GM10847 (cell line): ENCODE results near the gene SHC4.

Experiments
- POLR2A ChIP-seq: IDR thresholded peaks from 2 replicates; pipeline ENCODE4 v1.6.1; 2011; ENCODE audit not compliant: insufficient read length; ENCODE audit errors: extremely low read depth

The SHC4 gene

GRCh38 chr15:48945386-48945785 lies 18.3 kb downstream of the SHC4 start:
- no peak for TF ChIP-seq POLR2A

DNA sequence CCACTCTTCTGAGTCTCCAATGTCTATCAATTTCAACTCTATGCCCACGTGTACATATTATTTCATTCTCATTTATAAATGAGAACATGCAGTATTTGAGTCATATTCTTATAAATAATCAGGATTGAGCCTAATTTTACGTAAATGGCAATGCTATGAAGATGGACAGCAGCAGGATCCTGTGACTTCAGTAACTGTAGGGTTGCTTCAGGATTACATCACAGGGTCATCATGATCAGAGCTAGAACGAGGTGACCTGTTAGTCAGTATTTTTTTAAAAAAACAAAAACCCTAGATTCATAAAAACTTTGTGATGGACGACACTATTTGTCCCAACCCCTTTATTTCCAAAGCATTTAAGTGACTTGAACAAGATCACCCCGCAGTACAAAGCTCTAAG lies 21.8 kb downstream of the SHC4 start:
- no peak for TF ChIP-seq POLR2A

- TF ChIP-seq POLR2A, result no peak
These were observed 23.2 kb downstream of the SHC4 start for GRCh38 chr15:48940508-48940907.

DNA sequence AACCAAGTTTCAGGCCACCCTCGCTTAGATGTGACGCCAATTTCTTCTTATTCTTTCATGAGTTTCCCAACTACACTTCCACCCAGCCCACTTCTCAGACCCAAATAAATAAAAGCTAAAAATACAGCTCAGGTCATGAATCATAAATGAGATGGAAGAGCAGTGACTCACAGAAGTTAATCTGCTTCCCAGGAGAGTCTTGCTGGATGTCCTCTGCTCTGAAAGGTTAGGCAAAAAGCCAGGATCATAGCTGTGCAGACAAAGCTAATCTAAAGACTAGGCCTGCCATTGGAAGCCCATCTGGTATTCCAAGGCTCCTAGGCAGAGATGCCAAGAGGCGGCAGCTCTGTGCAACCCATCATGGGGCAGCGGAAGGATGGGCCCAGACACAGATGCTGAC lies 24.1 kb downstream of the SHC4 start:
- TF ChIP-seq POLR2A, result no peak

DNA sequence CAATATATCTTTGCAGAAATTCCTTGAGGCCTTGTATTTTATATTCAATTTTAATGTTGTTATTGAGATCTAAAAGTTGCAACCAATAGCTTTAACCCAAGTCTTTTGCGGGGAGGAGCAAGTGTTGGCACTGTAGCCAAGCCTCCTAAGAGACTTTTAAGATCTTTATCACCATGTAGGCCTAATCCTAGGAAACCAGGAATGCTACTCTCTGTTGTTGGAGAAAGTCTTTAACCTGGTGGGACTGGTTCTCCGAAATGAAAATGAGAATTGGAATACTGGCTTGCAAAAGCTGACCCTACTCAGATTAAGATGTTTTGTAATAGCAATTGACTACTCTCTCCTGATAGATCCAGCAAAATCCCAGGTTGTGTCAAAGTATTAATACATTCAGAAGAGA lies 25.8 kb downstream of the SHC4 start:
- TF ChIP-seq POLR2A, result no peak

DNA sequence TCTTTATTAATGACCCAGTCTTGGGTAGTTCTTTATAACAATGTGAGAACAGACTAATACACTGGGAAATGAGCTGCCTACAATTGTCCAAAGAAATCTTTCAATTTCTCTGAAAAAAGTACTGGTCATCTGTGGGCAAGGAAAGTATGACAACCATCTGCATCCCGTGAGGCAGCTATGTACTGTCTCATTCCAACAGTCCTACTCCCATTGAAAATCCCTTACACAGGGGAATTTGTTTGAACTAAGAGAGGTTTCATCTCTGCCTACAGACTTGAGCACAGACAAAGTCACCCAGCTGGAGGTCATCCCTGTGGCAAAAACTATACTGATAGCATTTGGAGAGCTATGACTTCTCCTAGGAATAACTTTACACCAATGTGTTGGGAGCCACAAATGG lies 27.1 kb downstream of the SHC4 start:
- no peak for TF ChIP-seq POLR2A

GRCh38 chr15:48935236-48935635 lies 28.5 kb downstream of the SHC4 start:
- no peak for TF ChIP-seq POLR2A

GRCh38 chr15:48930735-48931134 lies 33.0 kb downstream of the SHC4 start:
- TF ChIP-seq POLR2A, result no peak

GRCh38 chr15:48929661-48930060 lies 34.1 kb downstream of the SHC4 start:
- no peak for TF ChIP-seq POLR2A

- no peak for TF ChIP-seq POLR2A
These were observed 34.7 kb downstream of the SHC4 start for GRCh38 chr15:48928877-48929538.

GRCh38 chr15:48925714-48926223 lies 38.0 kb downstream of the SHC4 start:
- no peak for TF ChIP-seq POLR2A

- TF ChIP-seq POLR2A, result no peak
These were observed 39.0 kb downstream of the SHC4 start for GRCh38 chr15:48924528-48925393.

DNA sequence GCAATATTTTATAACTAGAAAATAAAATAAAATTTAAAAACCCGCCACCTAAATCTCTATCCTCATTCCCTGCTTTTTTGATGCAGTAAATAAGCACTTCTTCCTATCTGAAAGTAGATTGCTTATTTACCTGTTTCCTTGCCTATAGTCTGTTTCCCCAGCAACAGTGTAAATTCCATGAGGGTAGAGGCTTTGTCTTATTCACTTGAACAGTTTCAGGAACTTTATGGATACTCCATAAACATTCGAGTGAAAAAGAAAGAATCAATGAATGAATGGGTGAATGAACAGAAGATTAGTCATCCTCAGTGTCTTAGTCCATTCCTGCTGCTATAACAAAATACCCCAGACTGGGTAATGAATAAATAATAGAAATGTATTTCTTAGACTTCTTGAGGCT lies 41.7 kb downstream of the SHC4 start:
- no peak for TF ChIP-seq POLR2A

- TF ChIP-seq POLR2A, result no peak
These were observed 47.0 kb downstream of the SHC4 start for GRCh38 chr15:48916721-48917120.

DNA sequence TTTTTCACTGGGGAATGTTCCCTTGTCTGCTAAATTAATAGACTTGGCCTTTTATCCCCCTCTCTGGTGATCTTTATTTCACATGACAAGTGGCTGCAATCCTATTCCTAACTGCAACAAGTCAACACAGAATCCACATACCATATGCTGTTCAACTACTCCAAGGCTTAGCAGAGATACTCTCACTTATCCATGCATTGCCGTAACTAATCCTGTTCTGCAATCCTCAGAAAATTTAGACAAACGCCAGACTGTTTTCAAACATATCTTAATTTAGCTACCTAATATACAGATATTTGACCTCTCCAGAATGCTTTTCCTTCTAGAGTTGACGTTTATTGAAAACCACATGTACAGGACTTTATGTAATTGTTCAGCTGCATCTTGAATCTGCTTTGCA lies 47.9 kb downstream of the SHC4 start:
- no peak for TF ChIP-seq POLR2A

DNA sequence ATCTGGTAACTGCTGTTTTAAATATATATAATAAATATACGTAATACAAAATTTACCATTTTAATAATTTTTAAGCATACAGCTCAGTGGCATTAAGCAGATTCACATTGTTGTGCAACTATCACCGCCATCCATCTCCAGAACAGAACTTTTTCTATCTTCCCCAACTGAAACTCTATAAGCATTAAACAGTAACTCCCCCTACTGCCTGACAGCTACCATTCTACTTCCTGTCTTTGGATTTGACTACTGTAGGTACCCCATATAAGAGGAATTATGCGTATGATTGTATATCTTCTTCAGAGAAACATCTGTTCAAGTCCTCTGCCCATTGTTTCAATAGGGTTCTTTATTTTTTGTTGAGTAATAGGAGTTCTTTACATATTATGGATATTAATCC lies 49.0 kb downstream of the SHC4 start:
- TF ChIP-seq POLR2A, result no peak

DNA sequence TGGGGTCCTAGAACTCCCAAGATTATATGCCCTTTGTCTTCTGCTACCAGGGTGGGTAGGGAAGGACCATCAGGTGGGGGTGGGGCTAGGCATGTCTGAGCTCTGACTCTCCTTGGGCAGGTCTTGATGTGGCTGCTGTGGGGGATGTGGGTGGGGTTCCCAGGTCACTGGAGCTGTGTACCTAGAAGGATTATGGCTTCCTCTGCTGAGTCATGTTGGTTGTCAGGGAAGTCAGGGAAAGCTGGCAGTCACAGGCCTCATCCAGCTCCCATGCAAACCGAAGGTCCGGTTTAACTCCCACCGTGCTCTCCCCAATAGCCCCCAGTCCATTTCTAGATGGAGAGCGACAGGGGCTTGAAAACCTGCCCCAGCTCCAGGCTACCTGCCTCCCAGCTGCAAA lies 50.6 kb downstream of the SHC4 start:
- TF ChIP-seq POLR2A, result no peak

- TF ChIP-seq POLR2A, result no peak
These were observed 57.9 kb downstream of the SHC4 start for GRCh38 chr15:48905847-48906246.
